NCI-H1092 treated with DMSO at 0.1 percent for 48 hours (cell line): ENCODE measurements around the gene GMDS.

Experiments
- DNase-seq: peaks from one replicate; lab custom pipeline; 2025; lab: John Stamatoyannopoulos, UW

Gene GMDS

GRCh38 chr6:1586861-1587450, 658.4 kb downstream of the GMDS start:
- no peak for DNase-seq

GRCh38 chr6:1586256-1586655, 659.1 kb downstream of the GMDS start:
- DNase-seq = no peak

- no peak for DNase-seq
These were observed 659.7 kb downstream of the GMDS start for GRCh38 chr6:1585669-1586049.

- DNase-seq = no peak
These were observed 660.3 kb downstream of the GMDS start for GRCh38 chr6:1584996-1585668.

- DNase-seq = no peak
These were observed 661.3 kb downstream of the GMDS start for GRCh38 chr6:1584146-1584545.

- DNase-seq = no peak
These were observed 664.0 kb downstream of the GMDS start for GRCh38 chr6:1581120-1581991.

GRCh38 chr6:1580585-1580984, 664.8 kb downstream of the GMDS start:
- no peak for DNase-seq

GRCh38 chr6:1580109-1580508, 665.3 kb downstream of the GMDS start:
- DNase-seq = no peak

GRCh38 chr6:1579096-1579495, 666.3 kb downstream of the GMDS start:
- no peak for DNase-seq

- no peak for DNase-seq
These were observed 667.3 kb downstream of the GMDS start for GRCh38 chr6:1577896-1578745.

- no peak for DNase-seq
These were observed 668.2 kb downstream of the GMDS start for GRCh38 chr6:1577146-1577680.

- DNase-seq = no peak
These were observed 668.7 kb downstream of the GMDS start for GRCh38 chr6:1576711-1577110.

GRCh38 chr6:1576166-1576565, 669.2 kb downstream of the GMDS start:
- no peak for DNase-seq

GRCh38 chr6:1575210-1576041, 670.0 kb downstream of the GMDS start:
- no peak for DNase-seq

- DNase-seq = no peak
These were observed 670.6 kb downstream of the GMDS start for GRCh38 chr6:1574890-1575209.

GRCh38 chr6:1574083-1574761, 671.2 kb downstream of the GMDS start:
- no peak for DNase-seq
